Measurements from ENCODE around the gene DPYD. TPM values are rescaled to one million over a fixed set of nuclear protein-coding genes. Genes with fewer than 3 reads are reported as not detected.

DPYD gene
- total RNA-seq, 2 experiments from 2014 or later = 7.5 to 7.9 TPM

DNA sequence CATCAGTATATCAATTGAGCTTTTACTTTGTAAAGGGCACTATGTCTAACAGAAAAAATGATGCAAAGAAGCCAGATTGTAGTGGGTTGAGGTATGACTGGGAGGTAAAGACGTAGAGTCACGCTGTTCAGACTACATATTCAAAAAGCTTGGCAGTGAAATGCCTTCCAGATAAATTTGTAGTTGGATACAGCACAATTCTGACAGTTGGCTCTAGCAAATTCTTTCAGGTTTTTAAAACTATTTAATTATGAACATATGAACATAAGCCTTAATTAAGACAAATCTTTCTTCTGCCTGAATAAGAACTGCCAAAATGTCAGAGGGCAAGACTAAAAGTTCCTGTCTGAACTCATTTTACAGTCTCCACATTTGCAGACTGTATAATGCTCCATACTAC lies 118.8 kb downstream of the DPYD start:
- H3K4me3 Mint-ChIP-seq = no peak overlapping the region
- H3K9me3 Mint-ChIP-seq = no peaks in the 10 kb centered on the region
- no peak for DNase-seq
- H3K36me3 Mint-ChIP-seq = peaks cover 3% of the 10 kb centered on the region
- H3K27me3 Mint-ChIP-seq = no peaks in the 10 kb centered on the region
- H3K4me1 Mint-ChIP-seq = peaks cover 5% of the 10 kb centered on the region
- H3K27ac Mint-ChIP-seq = no peak overlapping the region

DNA sequence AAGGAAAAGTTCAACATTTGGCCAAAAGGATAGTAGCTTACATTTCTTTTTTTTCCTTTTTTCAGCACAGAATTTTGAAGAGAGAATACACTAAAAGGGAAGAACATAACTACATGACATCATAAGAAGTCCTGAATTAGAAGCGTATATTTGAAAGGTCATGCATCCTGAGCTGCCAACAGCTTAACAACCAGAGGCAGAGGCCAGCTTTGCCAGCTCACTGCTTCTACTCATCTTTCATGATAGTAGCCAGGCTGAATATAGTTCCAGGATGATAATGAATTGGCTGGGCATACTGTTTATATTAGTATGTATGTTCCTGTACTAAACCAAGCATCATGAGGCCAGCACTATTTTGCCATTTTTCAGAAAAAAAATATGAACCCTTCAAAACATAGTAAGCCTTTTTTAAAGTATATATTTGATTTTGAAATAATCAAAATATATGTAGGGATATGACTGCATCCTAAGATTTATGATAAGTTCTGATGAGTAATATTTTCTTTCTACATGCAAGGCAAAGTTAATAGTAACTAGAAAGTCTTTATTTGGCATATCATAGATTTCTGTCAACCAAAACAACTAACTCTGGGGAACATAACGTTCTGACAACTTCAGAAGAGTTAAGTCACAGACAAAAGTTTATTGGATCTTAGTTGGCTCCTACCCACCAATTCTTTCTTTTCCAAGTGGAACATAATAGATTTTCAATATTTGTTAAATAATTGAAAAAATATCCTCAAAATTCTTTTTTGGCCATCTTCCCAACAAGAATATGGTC lies 123.2 kb downstream of the DPYD start:
- Mint-ChIP-seq H3K36me3 (peaks cover 6% of the 10 kb centered on the region), H3K27me3 (no peaks in the 10 kb centered on the region), H3K9me3 (peaks cover 1% of the 10 kb centered on the region), H3K27ac (no peak overlapping the region), H3K4me3 (no peak overlapping the region), H3K4me1 (peaks cover 11% of the 10 kb centered on the region)
- no peak for DNase-seq

DNA sequence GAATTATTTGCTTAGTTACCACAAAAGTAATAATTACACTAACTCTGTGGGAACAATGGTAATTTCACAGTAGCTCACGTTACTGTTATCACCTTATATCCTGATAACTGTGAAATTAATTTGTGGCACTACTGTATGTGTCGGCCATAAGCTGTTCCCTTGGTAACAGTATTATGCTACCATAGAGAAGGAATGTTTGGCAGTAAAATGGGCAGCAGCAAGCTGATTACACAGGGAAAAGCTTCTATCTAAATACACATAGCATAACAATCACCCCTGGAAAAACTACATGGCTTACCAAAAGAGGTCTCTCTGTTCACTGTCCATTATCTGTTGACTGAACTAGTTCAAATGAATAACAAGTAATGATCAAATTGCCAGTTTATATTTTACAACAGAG lies 124.1 kb downstream of the DPYD start:
- DNase-seq = no peak
- Mint-ChIP-seq H3K9me3 (peaks cover 1% of the 10 kb centered on the region), H3K4me1 (peaks cover 15% of the 10 kb centered on the region), H3K27me3 (no peaks in the 10 kb centered on the region), H3K4me3 (no peak overlapping the region), H3K36me3 (peaks cover 6% of the 10 kb centered on the region), H3K27ac (no peak overlapping the region)

DNA sequence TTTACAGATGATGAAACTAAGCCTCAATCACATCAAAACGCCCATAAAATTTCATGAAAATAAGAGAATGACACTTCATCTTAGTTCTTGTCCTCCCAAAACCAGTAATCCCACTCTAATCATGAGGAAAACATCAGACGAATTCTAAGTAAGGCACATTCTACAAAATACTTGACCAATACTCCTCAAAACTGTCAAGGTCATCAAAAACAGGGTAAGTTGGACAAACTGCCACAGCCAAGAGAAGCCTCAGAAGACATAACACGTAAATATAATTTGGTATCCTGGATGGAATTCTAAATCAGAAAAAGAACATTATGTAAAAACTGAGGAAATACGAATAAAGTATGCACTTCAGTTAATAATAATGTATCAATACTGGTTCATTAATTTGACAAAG lies 128.2 kb downstream of the DPYD start:
- Mint-ChIP-seq H3K27ac (no peak overlapping the region), H3K27me3 (no peaks in the 10 kb centered on the region), H3K36me3 (peaks cover 7% of the 10 kb centered on the region), H3K4me3 (no peak overlapping the region), H3K4me1 (peaks cover 42% of the 10 kb centered on the region), H3K9me3 (peaks cover 3% of the 10 kb centered on the region)
- DNase-seq = no peak

DNA sequence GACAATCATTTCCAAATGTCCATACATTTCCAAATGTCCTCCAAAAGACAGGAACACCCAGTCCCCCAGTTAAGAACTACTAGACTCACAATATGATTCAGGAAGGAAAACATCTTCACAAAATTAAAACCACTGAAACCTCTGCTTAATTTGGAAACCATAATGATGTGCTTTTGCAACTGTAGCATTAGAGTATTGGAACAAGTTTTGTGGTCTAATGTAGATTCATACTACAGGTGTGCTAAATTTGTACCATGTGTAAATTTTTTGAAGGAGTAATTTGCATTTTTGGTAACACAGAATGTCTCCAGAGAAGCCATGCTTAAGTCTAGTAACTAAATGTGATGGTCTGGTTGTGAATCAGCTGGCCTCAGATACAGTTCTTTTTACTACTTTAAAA lies 129.6 kb downstream of the DPYD start:
- DNase-seq = no peak
- peaks cover 43% of the 10 kb centered on the region for H3K4me1 Mint-ChIP-seq
- H3K27me3 Mint-ChIP-seq = no peaks in the 10 kb centered on the region
- peaks cover 3% of the 10 kb centered on the region for H3K9me3 Mint-ChIP-seq
- H3K4me3 Mint-ChIP-seq = peak overlapping the region; percentile 13
- no peak overlapping the region for H3K27ac Mint-ChIP-seq
- peaks cover 7% of the 10 kb centered on the region for H3K36me3 Mint-ChIP-seq

DNA sequence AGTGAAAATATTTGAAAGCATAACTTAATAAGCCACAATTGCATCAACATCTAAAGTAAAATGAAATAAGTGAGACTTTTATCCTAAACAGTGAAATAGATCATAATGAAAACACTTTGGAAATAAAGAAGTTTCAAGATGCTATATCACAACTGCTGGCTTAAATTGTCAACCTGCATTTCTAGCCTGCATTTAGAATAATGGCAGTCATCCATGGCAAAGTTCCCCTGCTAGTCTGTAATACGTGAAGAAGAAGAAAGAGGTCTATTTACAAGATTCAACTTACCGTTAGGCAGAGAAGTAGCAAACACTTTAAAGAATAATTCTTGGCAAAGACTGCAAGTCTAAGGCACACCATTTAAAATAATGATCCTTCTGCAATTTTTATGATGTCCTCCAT lies 133.6 kb downstream of the DPYD start:
- peaks cover 8% of the 10 kb centered on the region for H3K36me3 Mint-ChIP-seq

DNA sequence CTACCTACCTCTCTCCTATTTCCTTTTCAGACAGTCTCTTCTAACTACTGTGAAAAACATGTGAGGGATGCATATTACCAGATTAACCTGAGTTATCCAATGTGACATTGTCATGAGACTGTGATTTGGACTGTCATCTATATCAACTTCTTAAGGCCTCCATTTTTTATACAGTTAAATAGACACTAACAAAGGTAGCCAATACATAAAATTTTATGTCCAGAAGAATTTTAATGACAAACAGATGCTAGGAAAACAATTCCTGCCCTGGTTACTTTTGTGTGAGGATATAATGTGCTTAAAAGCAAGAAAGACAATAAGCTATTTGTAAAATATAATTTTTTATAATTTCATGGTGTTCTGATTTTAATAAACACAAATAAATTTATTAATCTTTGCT lies 136.2 kb downstream of the DPYD start:
- Mint-ChIP-seq H3K4me3 (no peak overlapping the region), H3K36me3 (peaks cover 7% of the 10 kb centered on the region), H3K27me3 (no peaks in the 10 kb centered on the region), H3K4me1 (peaks cover 25% of the 10 kb centered on the region), H3K27ac (no peak overlapping the region), H3K9me3 (peaks cover 1% of the 10 kb centered on the region)
- no peak for DNase-seq

More for the DNA sequence above, 133.6 kb downstream of the DPYD start:
- H3K9me3 Mint-ChIP-seq = peaks cover 1% of the 10 kb centered on the region
- H3K4me1 Mint-ChIP-seq = peaks cover 36% of the 10 kb centered on the region
- no peaks in the 10 kb centered on the region for H3K27me3 Mint-ChIP-seq
- no peak overlapping the region for H3K4me3 Mint-ChIP-seq
- no peak for DNase-seq
- H3K27ac Mint-ChIP-seq = no peak overlapping the region

DNA sequence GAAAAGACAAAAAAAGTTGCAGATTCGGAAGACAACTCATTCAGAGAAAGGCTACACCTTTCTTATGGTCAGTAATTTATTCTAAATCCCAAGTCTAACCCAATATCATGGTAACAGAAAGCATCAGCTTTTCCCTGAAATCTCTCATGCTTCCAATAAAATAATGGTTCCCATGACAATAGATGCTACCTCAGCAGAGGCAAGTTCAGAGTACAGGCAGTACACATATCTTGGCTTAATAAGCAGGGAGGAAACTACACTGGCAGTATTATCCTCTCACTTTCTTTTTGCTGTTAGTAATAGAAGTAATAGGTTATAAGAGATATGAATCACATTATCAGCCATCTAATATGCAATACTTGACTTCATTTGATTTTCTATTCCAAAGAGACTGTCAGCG lies 137.1 kb downstream of the DPYD start:
- peaks cover under 1% of the 10 kb centered on the region for H3K9me3 Mint-ChIP-seq
- H3K27ac Mint-ChIP-seq = no peak overlapping the region
- H3K4me3 Mint-ChIP-seq = no peak overlapping the region
- H3K36me3 Mint-ChIP-seq = peaks cover 4% of the 10 kb centered on the region
- no peak for DNase-seq
- peaks cover 16% of the 10 kb centered on the region for H3K4me1 Mint-ChIP-seq
- no peaks in the 10 kb centered on the region for H3K27me3 Mint-ChIP-seq

DNA sequence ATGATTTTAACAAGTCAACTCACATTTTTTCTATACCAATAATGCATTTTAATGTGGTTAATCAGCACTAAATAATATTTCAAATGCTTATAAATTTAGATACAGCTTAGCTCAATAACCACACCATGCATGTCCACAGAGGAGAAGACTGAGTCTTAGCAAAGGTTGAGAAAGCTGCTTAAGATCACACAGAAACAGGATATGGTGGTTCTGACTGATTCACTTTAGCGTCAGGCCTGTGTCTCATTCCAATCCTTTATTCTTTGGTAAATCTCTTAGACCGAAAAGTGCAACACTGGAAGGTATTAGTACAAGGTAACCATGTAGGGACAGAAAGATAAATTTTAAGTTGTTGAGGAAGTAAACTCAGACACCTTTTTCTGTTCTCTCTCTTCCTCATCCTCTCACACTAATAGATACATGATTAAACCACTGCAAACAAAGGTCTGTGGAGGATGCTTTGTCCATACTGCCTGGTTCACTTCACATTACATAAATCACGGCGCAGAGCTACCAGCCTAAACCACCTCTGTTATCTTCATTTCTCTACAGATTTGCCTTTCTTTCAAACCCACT lies 139.0 kb downstream of the DPYD start:
- Mint-ChIP-seq H3K4me1 (peaks cover 9% of the 10 kb centered on the region), H3K27ac (no peak overlapping the region), H3K27me3 (no peaks in the 10 kb centered on the region), H3K9me3 (no peaks in the 10 kb centered on the region), H3K36me3 (peaks cover 4% of the 10 kb centered on the region), H3K4me3 (no peak overlapping the region)
- DNase-seq = no peak

DNA sequence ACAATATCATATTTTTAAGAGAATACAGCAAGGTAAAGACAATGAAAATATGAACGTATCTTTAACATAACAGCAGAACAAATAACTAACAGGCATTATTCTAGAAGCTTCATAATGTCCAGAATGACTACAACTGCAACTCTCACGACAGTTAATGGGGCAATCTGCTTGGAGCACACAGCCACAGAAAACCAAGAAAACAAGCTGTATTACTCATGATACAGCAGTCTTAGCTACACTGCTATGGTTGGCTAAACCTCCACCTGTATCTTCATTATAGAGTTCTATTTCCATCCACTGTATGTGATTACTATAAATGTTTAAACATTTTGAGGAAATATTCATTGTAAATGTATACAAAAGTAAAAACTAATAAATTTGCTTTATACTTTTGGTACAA lies 139.9 kb downstream of the DPYD start:
- Mint-ChIP-seq H3K36me3 (peaks cover 6% of the 10 kb centered on the region), H3K27me3 (no peaks in the 10 kb centered on the region), H3K9me3 (no peaks in the 10 kb centered on the region), H3K27ac (no peak overlapping the region), H3K4me3 (no peak overlapping the region), H3K4me1 (peaks cover 9% of the 10 kb centered on the region)
- DNase-seq = no peak

DNA sequence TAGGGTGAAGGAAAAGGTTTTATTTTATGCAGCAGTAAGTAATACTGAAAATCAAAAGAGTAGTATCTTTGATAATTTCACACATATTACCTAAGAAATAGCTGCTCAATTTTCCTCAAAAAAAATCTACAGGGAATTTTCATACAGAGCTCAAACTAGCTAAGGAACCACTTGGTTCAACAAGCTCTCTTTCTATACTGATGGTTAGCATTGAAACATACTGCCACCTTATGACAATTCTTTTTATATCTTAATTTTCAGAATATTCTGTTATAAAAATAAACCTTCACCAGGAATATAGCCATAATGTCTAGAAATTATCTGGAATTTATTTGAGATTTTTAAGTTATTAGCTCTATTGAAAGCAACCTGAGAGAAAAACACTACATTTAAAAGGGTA lies 142.1 kb downstream of the DPYD start:
- Mint-ChIP-seq H3K4me1 (peaks cover 9% of the 10 kb centered on the region), H3K9me3 (peaks cover 3% of the 10 kb centered on the region), H3K4me3 (no peak overlapping the region), H3K27me3 (no peaks in the 10 kb centered on the region), H3K27ac (no peak overlapping the region), H3K36me3 (peaks cover 9% of the 10 kb centered on the region)
- no peak for DNase-seq

DNA sequence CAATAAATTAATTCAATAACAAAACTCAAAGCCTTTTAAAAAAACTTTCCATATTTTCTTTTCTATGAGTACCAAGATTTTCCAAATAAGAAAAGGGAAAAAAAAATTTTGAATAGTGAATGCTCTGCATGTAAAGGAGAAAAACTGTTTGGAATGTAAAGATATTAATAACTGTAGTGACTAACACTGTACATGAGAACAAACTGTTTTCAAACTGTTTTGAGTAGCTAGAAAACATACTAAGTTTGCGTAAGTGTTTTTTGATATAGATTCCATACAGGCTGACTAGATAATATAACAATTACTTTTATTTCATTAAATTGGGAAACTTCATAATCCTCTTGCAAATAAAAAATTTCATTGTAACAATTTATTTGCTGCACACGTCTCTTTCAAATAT lies 150.5 kb downstream of the DPYD start:
- Mint-ChIP-seq H3K4me1 (no peaks in the 10 kb centered on the region), H3K9me3 (peaks cover 3% of the 10 kb centered on the region), H3K27ac (no peak overlapping the region), H3K36me3 (peaks cover 10% of the 10 kb centered on the region), H3K4me3 (no peak overlapping the region), H3K27me3 (no peaks in the 10 kb centered on the region)
- DNase-seq = no peak

DNA sequence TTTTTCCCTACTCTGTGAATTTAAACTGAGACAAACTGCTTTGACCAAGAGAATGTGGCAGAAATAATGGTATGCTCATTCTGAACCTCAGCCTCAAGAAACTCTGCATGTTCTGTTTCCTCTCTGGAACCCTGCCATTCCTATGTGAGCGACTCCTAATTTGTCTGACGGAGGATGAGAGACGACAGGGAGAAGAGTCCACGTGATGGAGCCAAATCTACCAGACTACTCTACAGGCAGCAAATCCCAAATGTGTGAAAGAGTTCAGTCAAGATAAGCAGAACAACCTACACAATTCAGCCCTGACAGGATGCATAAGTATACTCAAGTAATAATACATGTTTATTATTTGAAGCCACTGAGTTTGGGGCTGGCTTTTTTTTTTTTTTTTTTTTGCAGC lies 153.5 kb downstream of the DPYD start:
- Mint-ChIP-seq H3K36me3 (peaks cover 14% of the 10 kb centered on the region), H3K9me3 (peaks cover 2% of the 10 kb centered on the region), H3K27me3 (no peaks in the 10 kb centered on the region), H3K4me1 (peaks cover 4% of the 10 kb centered on the region), H3K4me3 (no peak overlapping the region), H3K27ac (no peak overlapping the region)
- DNase-seq = no peak

DNA sequence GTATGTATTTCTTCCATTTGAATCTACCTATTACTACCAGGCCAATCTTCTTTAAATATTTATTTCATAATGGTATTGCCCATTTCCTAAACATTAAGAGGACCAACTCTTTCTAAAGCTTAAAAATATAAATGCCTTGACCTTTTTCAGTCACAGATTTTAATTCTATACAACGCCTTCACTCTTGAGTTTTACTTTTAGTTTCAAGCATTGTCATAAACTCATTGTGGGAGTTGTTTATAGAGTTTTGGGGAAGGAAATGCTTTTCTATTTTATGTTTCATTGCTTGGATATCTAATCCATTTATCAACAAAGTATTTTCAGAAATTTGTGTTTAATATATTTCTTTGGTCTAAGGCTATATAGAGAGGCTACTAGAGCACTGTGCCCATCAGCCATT lies 155.8 kb downstream of the DPYD start:
- peaks cover 28% of the 10 kb centered on the region for H3K36me3 Mint-ChIP-seq
- peaks cover 4% of the 10 kb centered on the region for H3K4me1 Mint-ChIP-seq
- H3K9me3 Mint-ChIP-seq = peaks cover 8% of the 10 kb centered on the region
- H3K27ac Mint-ChIP-seq = no peak overlapping the region
- no peak for DNase-seq
- no peak overlapping the region for H3K4me3 Mint-ChIP-seq
- H3K27me3 Mint-ChIP-seq = no peaks in the 10 kb centered on the region

DNA sequence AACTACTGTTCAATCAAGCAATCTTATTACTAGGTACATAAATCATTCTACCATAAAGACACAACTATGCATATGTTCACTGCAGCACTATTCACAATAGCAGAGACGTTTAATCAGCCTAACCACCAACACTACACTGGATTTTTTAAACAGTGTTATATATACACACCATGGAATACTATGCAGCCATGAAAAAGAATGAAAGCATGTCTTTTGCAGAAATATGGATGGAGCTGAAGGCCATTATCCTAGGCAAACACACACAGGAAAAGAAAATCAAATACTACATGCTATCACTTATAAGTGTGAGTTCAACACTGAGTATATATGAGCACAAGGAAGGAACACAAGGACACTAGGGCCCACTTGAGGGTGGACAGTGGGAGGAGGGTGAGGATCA lies 159.2 kb downstream of the DPYD start:
- no peak overlapping the region for H3K4me3 Mint-ChIP-seq
- H3K27ac Mint-ChIP-seq = no peak overlapping the region
- peaks cover 31% of the 10 kb centered on the region for H3K36me3 Mint-ChIP-seq
- H3K4me1 Mint-ChIP-seq = peaks cover 4% of the 10 kb centered on the region
- peaks cover 8% of the 10 kb centered on the region for H3K9me3 Mint-ChIP-seq
- no peak for DNase-seq
- no peaks in the 10 kb centered on the region for H3K27me3 Mint-ChIP-seq

DNA sequence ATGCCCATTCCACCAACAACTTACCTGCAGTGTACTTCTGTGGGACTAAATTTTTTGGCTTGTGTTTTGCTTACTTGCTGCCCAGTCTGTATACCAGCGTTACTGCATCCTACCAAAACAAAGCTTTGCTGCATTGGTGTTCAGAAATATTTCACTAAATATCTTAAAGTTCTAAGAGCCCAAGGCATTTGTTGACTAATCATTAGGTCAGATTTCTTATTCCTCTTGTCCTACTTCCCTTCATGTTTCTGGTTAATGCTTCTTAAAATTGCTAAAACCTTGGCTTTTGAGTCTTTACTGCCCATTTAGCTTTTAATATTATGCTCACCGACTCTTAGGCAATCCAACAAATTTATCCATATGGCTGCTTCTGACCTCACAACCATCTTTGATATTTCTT lies 161.8 kb downstream of the DPYD start:
- peaks cover 8% of the 10 kb centered on the region for H3K9me3 Mint-ChIP-seq
- no peak for DNase-seq
- H3K4me3 Mint-ChIP-seq = no peak overlapping the region
- no peaks in the 10 kb centered on the region for H3K4me1 Mint-ChIP-seq
- peaks cover 25% of the 10 kb centered on the region for H3K36me3 Mint-ChIP-seq
- H3K27ac Mint-ChIP-seq = no peak overlapping the region
- H3K27me3 Mint-ChIP-seq = no peaks in the 10 kb centered on the region
